AG09309 (cell line): ENCODE measurements around the gene FBLN7.

Experiments
- DNase-seq: peaks from one replicate; pipeline ENCODE4 v3.0.0-alpha.2; 2010; ENCODE audit warnings: low read depth
- H3K4me3 ChIP-seq: 2 replicates; pipeline ENCODE4 v1.5.1; 2011; ENCODE audit warnings: mild to moderate bottlenecking, low read depth, low read length, moderate library complexity; ENCODE audit not compliant: control insufficient read depth
- TF ChIP-seq, protein P1 (sequence below): IDR thresholded peaks from 2 replicates; pipeline ENCODE4 v1.5.1; 2011; ENCODE audit warnings: mild to moderate bottlenecking, low read depth, low read length, inconsistent platforms; ENCODE audit not compliant: insufficient read depth, control insufficient read depth; ENCODE audit errors: missing control alignments

The FBLN7 gene

DNA sequence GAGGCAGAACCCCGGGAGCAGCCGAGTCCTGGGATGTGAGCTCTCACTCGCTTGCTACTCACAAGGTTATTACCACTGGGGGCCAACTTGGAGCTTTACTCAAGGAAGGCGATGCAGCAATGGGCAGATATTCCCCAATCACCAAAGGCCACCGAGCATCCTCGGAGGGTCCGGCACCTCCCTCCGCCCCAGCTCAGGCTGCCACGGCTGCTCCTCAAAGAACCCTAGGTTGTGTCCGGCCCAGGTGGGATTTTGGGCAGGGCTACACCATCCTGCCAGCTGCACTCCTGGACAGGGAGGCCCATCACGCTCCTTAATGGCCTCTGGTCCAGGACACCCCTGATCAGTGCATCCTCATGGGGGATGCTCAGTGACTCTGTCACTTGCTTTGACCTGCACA is 24.8 kb downstream of the FBLN7 start:
- DNase-seq: no peak
- no peak overlapping the region for H3K4me3 ChIP-seq
- TF ChIP-seq, protein P1, sequence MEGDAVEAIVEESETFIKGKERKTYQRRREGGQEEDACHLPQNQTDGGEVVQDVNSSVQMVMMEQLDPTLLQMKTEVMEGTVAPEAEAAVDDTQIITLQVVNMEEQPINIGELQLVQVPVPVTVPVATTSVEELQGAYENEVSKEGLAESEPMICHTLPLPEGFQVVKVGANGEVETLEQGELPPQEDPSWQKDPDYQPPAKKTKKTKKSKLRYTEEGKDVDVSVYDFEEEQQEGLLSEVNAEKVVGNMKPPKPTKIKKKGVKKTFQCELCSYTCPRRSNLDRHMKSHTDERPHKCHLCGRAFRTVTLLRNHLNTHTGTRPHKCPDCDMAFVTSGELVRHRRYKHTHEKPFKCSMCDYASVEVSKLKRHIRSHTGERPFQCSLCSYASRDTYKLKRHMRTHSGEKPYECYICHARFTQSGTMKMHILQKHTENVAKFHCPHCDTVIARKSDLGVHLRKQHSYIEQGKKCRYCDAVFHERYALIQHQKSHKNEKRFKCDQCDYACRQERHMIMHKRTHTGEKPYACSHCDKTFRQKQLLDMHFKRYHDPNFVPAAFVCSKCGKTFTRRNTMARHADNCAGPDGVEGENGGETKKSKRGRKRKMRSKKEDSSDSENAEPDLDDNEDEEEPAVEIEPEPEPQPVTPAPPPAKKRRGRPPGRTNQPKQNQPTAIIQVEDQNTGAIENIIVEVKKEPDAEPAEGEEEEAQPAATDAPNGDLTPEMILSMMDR: no peak

DNA sequence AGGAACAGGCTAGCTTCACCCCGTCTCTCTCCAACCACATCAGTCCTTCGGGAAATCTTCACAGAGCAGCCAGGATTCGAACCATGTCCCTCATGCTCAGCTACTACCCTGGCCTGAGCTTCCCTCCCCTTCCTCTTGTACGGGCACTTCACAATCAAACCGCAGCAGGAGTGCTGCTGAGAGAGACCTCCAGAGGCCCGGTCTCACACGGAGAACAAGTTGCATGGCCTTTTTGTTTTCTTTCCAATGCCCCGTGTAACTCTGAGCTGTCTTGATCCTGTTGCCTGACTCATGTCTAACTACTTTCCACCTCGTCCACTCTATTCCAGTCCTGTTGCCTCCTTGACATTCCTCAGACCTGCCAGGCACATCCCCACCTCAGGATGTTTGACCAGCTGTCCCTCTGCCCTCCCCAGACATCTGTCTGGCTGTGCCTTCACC is 25.4 kb downstream of the FBLN7 start:
- TF ChIP-seq, protein P1: no peak
- no peak overlapping the region for H3K4me3 ChIP-seq
- DNase-seq: no peak

DNA sequence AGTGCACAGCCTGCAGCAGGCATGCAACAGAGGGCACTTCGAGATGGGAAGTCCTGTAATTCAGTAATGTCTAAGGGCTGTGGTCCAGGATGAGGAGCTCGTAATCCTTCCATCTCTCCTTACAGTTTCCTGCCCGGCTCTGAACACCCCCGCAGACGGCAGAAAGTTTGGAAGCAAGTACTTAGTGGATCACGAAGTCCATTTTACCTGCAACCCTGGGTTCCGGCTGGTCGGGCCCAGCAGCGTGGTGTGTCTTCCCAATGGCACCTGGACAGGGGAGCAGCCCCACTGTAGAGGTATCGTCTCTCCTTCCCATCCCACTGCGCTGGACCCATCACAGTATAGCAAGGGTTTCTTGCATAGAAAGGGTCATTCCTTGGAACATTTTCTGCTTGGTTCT is 26.7 kb downstream of the FBLN7 start:
- DNase-seq: no peak
- TF ChIP-seq, protein P1: no peak
- no peak overlapping the region for H3K4me3 ChIP-seq

DNA sequence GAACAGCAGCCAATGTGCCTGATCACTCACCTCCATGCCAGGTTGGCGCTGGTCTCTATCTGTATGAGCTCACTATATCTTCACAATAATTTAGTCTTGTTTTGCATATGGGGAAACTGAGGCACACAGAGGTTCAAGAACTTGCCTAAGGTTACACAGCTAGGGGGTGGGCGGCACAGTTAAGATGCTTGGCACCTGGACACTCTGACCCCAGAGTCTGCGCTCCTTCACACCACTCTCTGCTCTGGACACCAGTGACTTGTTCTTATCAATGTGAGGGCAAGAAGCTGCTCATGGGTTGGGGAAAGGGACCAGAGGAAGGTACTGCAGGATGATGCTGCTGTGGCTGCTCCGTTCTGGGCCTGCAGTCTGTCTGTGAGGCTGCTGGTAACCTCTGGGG is 27.1 kb downstream of the FBLN7 start:
- H3K4me3 ChIP-seq: no peak overlapping the region
- TF ChIP-seq, protein P1: no peak
- no peak for DNase-seq

DNA sequence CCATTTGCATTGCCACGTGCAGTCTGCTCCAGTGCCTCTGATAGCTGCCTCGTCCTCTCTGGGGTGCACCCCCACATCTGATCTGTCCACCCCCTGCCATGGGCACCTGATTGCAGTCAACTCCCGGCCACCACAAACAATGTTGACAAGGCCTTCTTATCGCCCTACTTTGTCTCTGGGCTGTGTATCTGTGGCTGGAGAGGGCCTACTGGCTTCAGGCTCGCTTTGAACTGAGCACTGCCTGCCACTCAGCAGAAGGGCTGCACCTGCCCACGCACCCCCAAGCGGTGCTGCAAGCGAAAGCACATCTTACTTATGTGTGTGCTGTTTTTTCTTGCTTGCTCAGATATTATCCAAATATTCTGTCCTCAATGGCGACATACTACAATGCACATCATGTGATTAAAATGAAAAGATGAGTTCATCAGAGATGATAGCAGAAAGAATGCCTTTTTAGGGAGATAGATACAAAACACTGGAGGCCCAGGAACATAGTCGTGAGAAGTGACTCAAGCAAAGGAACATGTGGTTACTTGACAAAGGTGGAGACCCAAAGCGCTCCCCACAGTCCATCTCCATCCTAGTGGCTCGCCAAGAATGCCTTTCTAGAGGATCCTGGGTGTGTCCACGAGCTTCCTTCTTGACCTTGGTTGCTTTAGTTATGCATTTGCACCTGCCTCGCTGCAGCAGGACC is 28.8 kb downstream of the FBLN7 start:
- no peak for DNase-seq
- TF ChIP-seq, protein P1: no peak
- no peak overlapping the region for H3K4me3 ChIP-seq

DNA sequence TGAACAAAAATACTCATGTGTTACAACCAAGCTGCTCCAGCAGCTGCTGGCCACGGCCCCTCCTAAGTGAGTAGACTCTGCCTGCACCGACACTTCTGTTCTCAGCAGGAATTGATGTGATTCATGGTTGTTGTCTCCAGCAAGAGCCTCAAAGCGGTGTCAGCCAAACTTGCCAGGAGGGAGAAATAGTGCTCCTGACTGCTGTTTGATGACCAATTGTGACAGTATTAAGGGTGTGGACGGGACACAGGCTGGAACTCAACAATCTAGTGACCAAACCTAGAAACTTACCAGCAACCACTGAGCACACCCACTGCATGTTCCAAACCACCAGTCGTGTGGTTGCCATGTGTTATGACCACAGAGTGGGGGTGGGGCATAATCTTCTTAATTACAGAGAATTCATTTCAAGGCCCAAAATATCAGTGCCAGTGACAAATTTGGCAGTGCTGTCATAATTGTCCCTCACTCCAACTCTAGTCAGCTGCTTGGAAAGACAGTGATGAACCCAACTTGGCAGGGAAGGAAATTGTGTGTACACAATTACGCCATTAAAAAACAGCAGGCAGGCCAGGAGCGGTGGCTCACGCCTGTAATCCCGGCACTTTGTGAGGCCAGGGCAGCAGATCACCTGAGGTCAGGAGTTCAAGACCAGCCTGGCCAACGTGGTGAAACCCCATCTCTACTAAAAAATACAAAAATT is 30.4 kb downstream of the FBLN7 start:
- TF ChIP-seq, protein P1: no peak
- H3K4me3 ChIP-seq: no peak overlapping the region
- no peak for DNase-seq
